Testis (tissue), 2 donors: Measurements from ENCODE around the gene PERM1.

Experiments
- CTCF ChIP-seq, 3 experiments: fragments of 450-650 bp in 2 of 3; fragments of 200-600 bp in 1 of 3; sonication (generic) in 1 of 3; IDR thresholded peaks; one replicate each; pipeline ENCODE4 v1.5.1; 2016 to 2019; ENCODE audit warnings: antibody characterized with exemption in 3 of 3, mild to moderate bottlenecking in 2 of 3, moderate library complexity in 1 of 3
- POLR2A ChIP-seq: fragments of 450-650 bp; IDR thresholded peaks from one replicate; pipeline ENCODE4 v1.6.1; 2017; ENCODE audit warnings: antibody characterized with exemption, mild to moderate bottlenecking, moderate library complexity

- TF ChIP-seq POLR2A (no peak), CTCF (IDR thresholded peaks at IDR 0.05) (no peak)
Measured at GRCh38 chr1:982765-983436, 1.0 kb upstream of the PERM1 start.
